Lower lobe of right lung (tissue), 2 donors: ENCODE results near the gene NUDT14. TPM values are rescaled to one million over a fixed set of nuclear protein-coding genes. Genes with fewer than 3 reads are reported as not detected.

Source experiments
- ATAC-seq, 2 donors: fragments of 200-7000 bp; cut with Tn5 transposase; one replicate each; pipeline ENCODE4 v1.9.1; 2020 to 2022; ENCODE audit warnings: mild to moderate bottlenecking in 2 of 2, moderate library complexity in 2 of 2
- DNase-seq: peaks from one replicate; pipeline ENCODE4 v3.0.0-alpha.2; 2020
- H3K27ac ChIP-seq: fragments of 200-600 bp; one replicate; pipeline ENCODE4 v1.8.0; 2022
- H3K27me3 ChIP-seq: fragments of 200-600 bp; one replicate; pipeline ENCODE4 v1.8.0; 2022; ENCODE audit warnings: low read depth
- H3K36me3 ChIP-seq: fragments of 200-600 bp; one replicate; pipeline ENCODE4 v1.8.0; 2022; ENCODE audit warnings: mild to moderate bottlenecking
- H3K4me1 ChIP-seq: fragments of 200-600 bp; one replicate; pipeline ENCODE4 v1.8.0; 2022
- H3K4me3 ChIP-seq: fragments of 200-600 bp; one replicate; pipeline ENCODE4 v1.8.0; 2022; ENCODE audit warnings: mild to moderate bottlenecking
- H3K9me3 ChIP-seq: fragments of 200-600 bp; one replicate; pipeline ENCODE4 v1.8.0; 2022
- intact Hi-C: fragments of 100-400 bp; cut with DNase I; formaldehyde crosslinking; loops from one replicate; pipeline ENCODE4 v1.11.0; 2022
- total RNA-seq: library from RNA; stranded (reverse); fragmentation: NEBNext Ultra II Directional; extraction: Animal tissue kit (Norgen Biotek cat#: 25700); gene quantifications from one replicate; pipeline ENCODE4 v1.2.1, GENCODE V29; 2021
- TF ChIP-seq, protein P1 (sequence below): fragments of 200-600 bp; IDR thresholded peaks from one replicate; pipeline ENCODE4 v1.8.0; 2022; ENCODE audit warnings: antibody characterized with exemption, mild to moderate bottlenecking
- donor health status: DM: no; HTN: yes; CAD: no; lungs with severe emphysema.

The NUDT14 gene
- total RNA-seq, 1 donor from 2014 or later, result 54.5 TPM

DNA sequence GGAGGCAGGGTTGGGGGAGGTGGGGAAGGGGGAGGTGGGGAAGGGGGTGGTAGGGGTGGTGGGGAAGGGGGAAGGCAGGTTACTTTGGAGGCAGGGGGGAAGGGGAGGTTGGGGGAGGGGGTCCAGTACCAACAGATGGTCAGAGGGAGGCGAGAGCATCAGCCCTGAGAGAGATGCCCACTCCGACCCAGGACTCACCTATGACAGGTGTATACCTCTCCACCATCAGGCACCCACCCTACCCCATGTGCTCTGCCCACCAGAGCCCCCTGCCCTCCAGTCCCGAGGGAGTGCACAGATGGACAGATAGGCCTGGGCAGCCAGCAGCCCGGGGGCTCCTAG lies 31.1 kb downstream of the NUDT14 start:
- TF ChIP-seq, protein P1, sequence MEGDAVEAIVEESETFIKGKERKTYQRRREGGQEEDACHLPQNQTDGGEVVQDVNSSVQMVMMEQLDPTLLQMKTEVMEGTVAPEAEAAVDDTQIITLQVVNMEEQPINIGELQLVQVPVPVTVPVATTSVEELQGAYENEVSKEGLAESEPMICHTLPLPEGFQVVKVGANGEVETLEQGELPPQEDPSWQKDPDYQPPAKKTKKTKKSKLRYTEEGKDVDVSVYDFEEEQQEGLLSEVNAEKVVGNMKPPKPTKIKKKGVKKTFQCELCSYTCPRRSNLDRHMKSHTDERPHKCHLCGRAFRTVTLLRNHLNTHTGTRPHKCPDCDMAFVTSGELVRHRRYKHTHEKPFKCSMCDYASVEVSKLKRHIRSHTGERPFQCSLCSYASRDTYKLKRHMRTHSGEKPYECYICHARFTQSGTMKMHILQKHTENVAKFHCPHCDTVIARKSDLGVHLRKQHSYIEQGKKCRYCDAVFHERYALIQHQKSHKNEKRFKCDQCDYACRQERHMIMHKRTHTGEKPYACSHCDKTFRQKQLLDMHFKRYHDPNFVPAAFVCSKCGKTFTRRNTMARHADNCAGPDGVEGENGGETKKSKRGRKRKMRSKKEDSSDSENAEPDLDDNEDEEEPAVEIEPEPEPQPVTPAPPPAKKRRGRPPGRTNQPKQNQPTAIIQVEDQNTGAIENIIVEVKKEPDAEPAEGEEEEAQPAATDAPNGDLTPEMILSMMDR, result no peak
- no peak overlapping the region for H3K4me3 ChIP-seq
- H3K36me3 ChIP-seq, result peaks cover 24% of the 10 kb centered on the region
- no peak for ATAC-seq
- intact Hi-C loops, result no loop called here
- H3K27me3 ChIP-seq, result no peaks in the 10 kb centered on the region
- no peak overlapping the region for H3K27ac ChIP-seq
- peak; percentile 28 for DNase-seq
- H3K4me1 ChIP-seq, result peaks cover 5% of the 10 kb centered on the region
- H3K9me3 ChIP-seq, result no peaks in the 10 kb centered on the region

- H3K4me3 ChIP-seq, result no peak overlapping the region
- peaks cover 24% of the 10 kb centered on the region for H3K36me3 ChIP-seq
- peak; percentile 39 for DNase-seq
- ATAC-seq, result no peak
- no peaks in the 10 kb centered on the region for H3K27me3 ChIP-seq
- TF ChIP-seq, protein P1, result no peak
- no peak overlapping the region for H3K27ac ChIP-seq
- H3K4me1 ChIP-seq, result peaks cover 5% of the 10 kb centered on the region
- H3K9me3 ChIP-seq, result no peaks in the 10 kb centered on the region
- intact Hi-C loops, result no loop called here
Observed at GRCh38 chr14:105149146-105149781, 31.8 kb downstream of the NUDT14 start.

- ATAC-seq, result no peak
- Histone ChIP-seq H3K36me3 (peaks cover 24% of the 10 kb centered on the region), H3K27ac (no peak overlapping the region), H3K4me1 (peaks cover 5% of the 10 kb centered on the region), H3K27me3 (no peaks in the 10 kb centered on the region), H3K9me3 (no peaks in the 10 kb centered on the region), H3K4me3 (no peak overlapping the region)
- peak; percentile 41 for DNase-seq
- TF ChIP-seq, protein P1, result no peak
- intact Hi-C loops, result no loop called here
Observed at GRCh38 chr14:105148604-105149145, 32.4 kb downstream of the NUDT14 start.

DNA sequence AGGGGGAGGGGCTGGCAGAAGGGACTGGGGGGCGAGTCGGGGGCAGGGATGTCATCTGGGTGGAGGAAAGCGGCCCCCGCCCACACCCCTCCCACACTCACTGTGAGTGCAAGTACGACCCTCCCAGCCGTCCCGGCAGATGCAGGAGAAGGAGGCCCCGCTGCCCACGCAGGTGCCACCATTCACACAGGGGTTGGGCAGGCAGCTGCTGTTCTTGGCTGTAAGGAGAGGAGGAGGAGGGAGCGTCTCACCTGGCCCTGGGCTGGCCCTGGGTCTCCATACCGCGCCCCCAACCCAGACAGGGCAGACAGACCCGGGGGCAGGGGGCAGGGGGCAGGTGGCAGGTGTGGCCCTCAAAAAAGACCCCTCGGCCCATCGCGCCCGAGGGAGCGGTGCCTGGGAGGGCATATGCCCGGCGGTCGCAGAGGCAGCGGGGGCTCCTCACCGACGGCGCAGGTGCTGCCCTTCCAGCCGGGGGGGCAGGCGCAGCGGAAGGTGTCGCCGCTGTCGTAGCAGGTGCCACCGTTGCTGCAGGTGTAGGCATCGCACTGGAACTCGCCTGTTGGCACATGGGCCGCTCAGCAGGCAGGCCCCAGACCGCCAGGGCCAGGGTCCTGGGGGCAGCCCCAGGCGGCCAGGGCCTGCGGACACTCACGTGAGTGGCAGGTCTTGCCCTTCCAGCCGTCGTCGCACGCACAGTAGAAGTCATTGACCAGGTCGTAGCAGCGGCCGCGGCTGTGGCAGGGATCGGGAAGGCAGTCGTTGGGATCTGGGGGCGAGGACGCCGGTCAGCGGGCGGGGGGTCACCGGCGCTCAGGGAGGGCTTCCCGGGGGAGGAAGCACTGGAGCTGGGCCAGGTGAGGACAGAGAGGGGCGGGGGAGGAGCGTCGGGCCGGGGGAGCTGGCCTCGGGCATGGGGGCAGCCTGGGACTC lies 33.2 kb downstream of the NUDT14 start:
- no peaks in the 10 kb centered on the region for H3K27me3 ChIP-seq
- TF ChIP-seq, protein P1, result no peak
- no peak overlapping the region for H3K4me3 ChIP-seq
- H3K4me1 ChIP-seq, result no peaks in the 10 kb centered on the region
- ATAC-seq (no peak), DNase-seq (peak; percentile 42)
- intact Hi-C loops, result no loop called here
- H3K27ac ChIP-seq, result no peak overlapping the region
- H3K9me3 ChIP-seq, result no peaks in the 10 kb centered on the region
- H3K36me3 ChIP-seq, result peaks cover 24% of the 10 kb centered on the region

GRCh38 chr14:105146976-105147635 lies 34.0 kb downstream of the NUDT14 start:
- Histone ChIP-seq H3K27ac (no peak overlapping the region), H3K4me3 (no peak overlapping the region), H3K4me1 (no peaks in the 10 kb centered on the region), H3K27me3 (no peaks in the 10 kb centered on the region), H3K36me3 (peaks cover 30% of the 10 kb centered on the region), H3K9me3 (no peaks in the 10 kb centered on the region)
- ATAC-seq (no peak), DNase-seq (peak; percentile 36)
- intact Hi-C loops, result no loop called here
- TF ChIP-seq, protein P1, result no peak
